ENCODE results near the gene PTTG1IP. TPM values are rescaled to one million over a fixed set of nuclear protein-coding genes. Genes with fewer than 3 reads are reported as not detected.

The PTTG1IP gene
- total RNA-seq, 1 experiment from 2014 or later: 330 TPM

GRCh38 chr21:44823179-44823660 is 50.3 kb downstream of the PTTG1IP start:
- ChIA-PET CTCF (no interaction called here), POLR2A (ENCODE audit: unreplicated experiment) (no interaction called here)
- Histone ChIP-seq H3K4me2 (ENCODE audit: low read length) (no peak overlapping the region), H3F3A (ENCODE audit: low read length, unreplicated experiment) (no peaks in the 10 kb centered on the region), H3K4me1 (ENCODE audit: insufficient read depth, low read length) (peaks cover 6% of the 10 kb centered on the region), H4K20me1 (ENCODE audit: low read length) (no peaks in the 10 kb centered on the region), H3K79me2 (ENCODE audit: low read length) (0 out of 2 replicates have a peak, but pooled peaks cover 3% of the 10 kb centered on the region), H2AFZ (ENCODE audit: low read length) (no peak overlapping the region), H3K9me2 (replicated peaks; ENCODE audit: low read length) (no peaks in the 10 kb centered on the region), H3K4me3 (ENCODE audit: low read length) (no peak overlapping the region), H3K27ac (ENCODE audit: low read length) (no peak overlapping the region), H3K27me3 (ENCODE audit: low read length) (no peaks in the 10 kb centered on the region), H3K9me3 (ENCODE audit: low read length) (peaks cover 7% of the 10 kb centered on the region; the same call in 1 of the 2 replicates), H3K36me3 (ENCODE audit: low read depth, low read length) (no peaks in the 10 kb centered on the region), H3K9ac (ENCODE audit: low read length) (no peak overlapping the region)
- intact Hi-C loops (cut with micrococcal nuclease): no loop called here
- ATAC-seq (no peak), DNase-seq (no peak)
- TF ChIP-seq EZH2 (IDR thresholded peaks at IDR 0.05; ENCODE audit: low read length, unreplicated experiment) (no peak), EZH2phosphoT487 (IDR thresholded peaks at IDR 0.05; ENCODE audit: borderline replicate concordance, low read length) (no peak), CTCF (conservative IDR thresholded peaks at IDR 0.05; ENCODE audit: low read depth, low read length) (no peak)
- no TSS peak for BruUV-seq (replicated peaks)

GRCh38 chr21:44822484-44823178 is 50.9 kb downstream of the PTTG1IP start:
- peaks cover 6% of the 10 kb centered on the region for H3K4me1 ChIP-seq (ENCODE audit: insufficient read depth, low read length)
- no peaks in the 10 kb centered on the region for H3K36me3 ChIP-seq (ENCODE audit: low read depth, low read length)
- H3K9me3 ChIP-seq (ENCODE audit: low read length): peaks cover under 1% of the 10 kb centered on the region; the same call in 1 of the 2 replicates
- H3K27me3 ChIP-seq (ENCODE audit: low read length): no peaks in the 10 kb centered on the region
- H3K79me2 ChIP-seq (ENCODE audit: low read length): 0 out of 2 replicates have a peak, but pooled peaks cover 3% of the 10 kb centered on the region
- no peaks in the 10 kb centered on the region for H4K20me1 ChIP-seq (ENCODE audit: low read length)
- DNase-seq: no peak
- H3F3A ChIP-seq (ENCODE audit: low read length, unreplicated experiment): no peaks in the 10 kb centered on the region
- H3K27ac ChIP-seq (ENCODE audit: low read length): no peak overlapping the region
- no peak overlapping the region for H3K9ac ChIP-seq (ENCODE audit: low read length)
- H3K4me2 ChIP-seq (ENCODE audit: low read length): no peak overlapping the region
- ATAC-seq: no peak
- no TSS peak for BruUV-seq (replicated peaks)
- H3K4me3 ChIP-seq (ENCODE audit: low read length): no peak overlapping the region
- no peaks in the 10 kb centered on the region for H3K9me2 ChIP-seq (replicated peaks; ENCODE audit: low read length)
- ChIA-PET POLR2A (ENCODE audit: unreplicated experiment) (interaction anchor here (1.1 kb wide), 1 partner anchor 105 kb away, joined by 7 read pairs; no protein-coding TSS in a partner anchor), CTCF (no interaction called here)
- intact Hi-C loops (cut with micrococcal nuclease): no loop called here
- TF ChIP-seq EZH2 (IDR thresholded peaks at IDR 0.05; ENCODE audit: low read length, unreplicated experiment): no peak
- TF ChIP-seq EZH2phosphoT487 (IDR thresholded peaks at IDR 0.05; ENCODE audit: borderline replicate concordance, low read length): no peak
- no peak for TF ChIP-seq CTCF (conservative IDR thresholded peaks at IDR 0.05; ENCODE audit: low read depth, low read length)
- no peak overlapping the region for H2AFZ ChIP-seq (ENCODE audit: low read length)

GRCh38 chr21:44820851-44821250 is 52.6 kb downstream of the PTTG1IP start:
- Histone ChIP-seq H3K4me1 (ENCODE audit: insufficient read depth, low read length) (peaks cover 12% of the 10 kb centered on the region), H3F3A (ENCODE audit: low read length, unreplicated experiment) (no peaks in the 10 kb centered on the region), H3K27ac (ENCODE audit: low read length) (no peak overlapping the region), H3K4me2 (ENCODE audit: low read length) (no peak overlapping the region), H3K27me3 (ENCODE audit: low read length) (no peaks in the 10 kb centered on the region), H3K9me3 (ENCODE audit: low read length) (no peaks in the 10 kb centered on the region; the same call in 1 of the 2 replicates), H3K9ac (ENCODE audit: low read length) (no peak overlapping the region), H2AFZ (ENCODE audit: low read length) (no peak overlapping the region), H3K9me2 (replicated peaks; ENCODE audit: low read length) (no peaks in the 10 kb centered on the region), H3K79me2 (ENCODE audit: low read length) (peaks cover 21% of the 10 kb centered on the region), H3K4me3 (ENCODE audit: low read length) (no peak overlapping the region), H4K20me1 (ENCODE audit: low read length) (peaks cover 16% of the 10 kb centered on the region), H3K36me3 (ENCODE audit: low read depth, low read length) (no peaks in the 10 kb centered on the region)
- no TSS peak for BruUV-seq (replicated peaks)
- TF ChIP-seq EZH2phosphoT487 (IDR thresholded peaks at IDR 0.05; ENCODE audit: borderline replicate concordance, low read length) (no peak), CTCF (conservative IDR thresholded peaks at IDR 0.05; ENCODE audit: low read depth, low read length) (no peak), EZH2 (IDR thresholded peaks at IDR 0.05; ENCODE audit: low read length, unreplicated experiment) (no peak)
- no peak for DNase-seq
- no peak for ATAC-seq
- CTCF ChIA-PET: no interaction called here
- POLR2A ChIA-PET (ENCODE audit: unreplicated experiment): interaction anchor here (0.7 kb wide), 1 partner anchor 107 kb away, joined by 3 read pairs; no protein-coding TSS in a partner anchor
- intact Hi-C loops (cut with micrococcal nuclease): no loop called here
